K562 (cell line): Measurements from ENCODE around the gene BHLHE23.

Experiments
- CAMTA2 ChIP-seq: fragments of 250-450 bp; sonication (Bioruptor Pico); conservative IDR thresholded peaks from 2 replicates; pipeline ENCODE4 v1.5.1; 2022
- CTCF ChIP-seq, 3 experiments: IDR thresholded peaks in 2 of 3; conservative IDR thresholded peaks in 1 of 3; 2 replicates each; pipeline ENCODE4 v1.5.1; 2011 to 2012; ENCODE audit warnings: low read length in 3 of 3, mild to moderate bottlenecking in 3 of 3, control low read depth in 2 of 3, improper control_type of control experiment in 1 of 3, inconsistent platforms in 1 of 3, low read depth in 1 of 3, mixed read lengths in 1 of 3, moderate library complexity in 1 of 3; ENCODE audit not compliant: insufficient read depth in 2 of 3
- MEIS2 ChIP-seq: fragments of 450-650 bp; IDR thresholded peaks from 2 replicates; pipeline ENCODE4 v1.6.1; 2014; ENCODE audit warnings: mild to moderate bottlenecking; ENCODE audit not compliant: partially characterized antibody
- POLR2A ChIP-seq: fragments of 450-650 bp; conservative IDR thresholded peaks from 2 replicates; pipeline ENCODE4 v1.6.1; 2016
- XRCC3 ChIP-seq: fragments of 450-650 bp; IDR thresholded peaks from 2 replicates; pipeline ENCODE4 v1.6.1; 2017; ENCODE audit warnings: mild to moderate bottlenecking, moderate library complexity
- YY1 ChIP-seq, 3 experiments: IDR thresholded peaks; 2 replicates each; pipeline ENCODE4 v1.6.1; 2011; ENCODE audit warnings: low read length in 2 of 3, mild to moderate bottlenecking in 2 of 3, moderate library complexity in 2 of 3, borderline replicate concordance in 1 of 3, control low read depth in 1 of 3, low read depth in 1 of 3; ENCODE audit not compliant: insufficient read depth in 3 of 3, insufficient replicate concordance in 2 of 3, control insufficient read depth in 1 of 3, insufficient read length in 1 of 3; ENCODE audit errors: extremely low read depth in 1 of 3
- ZNF140 ChIP-seq: fragments of 250-450 bp; sonication (Bioruptor Pico); IDR thresholded peaks from 2 replicates; pipeline ENCODE4 v1.8.0; 2021; ENCODE audit warnings: moderate library complexity, mild to moderate bottlenecking, inconsistent platforms
- ZNF780A ChIP-seq: fragments of 250-450 bp; sonication (Bioruptor Pico); IDR thresholded peaks from 2 replicates; pipeline ENCODE4 v1.5.0; 2021; ENCODE audit warnings: mild to moderate bottlenecking

GRCh38 chr20:62999580-62999979, 7.2 kb downstream of the BHLHE23 start:
- TF ChIP-seq MEIS2 (no peak), ZNF140 (no peak), POLR2A (no peak), YY1 (IDR thresholded peaks at IDR 0.05; ENCODE audit: borderline replicate concordance in 1 of 3, control insufficient read depth in 1 of 3, extremely low read depth in 1 of 3, insufficient read depth in 3 of 3, insufficient read length in 1 of 3, insufficient replicate concordance in 2 of 3, low read depth in 1 of 3, low read length in 2 of 3) (no peak), CTCF (IDR thresholded peaks at IDR 0.05 in 2 of 3, conservative IDR thresholded peaks at IDR 0.05 in 1 of 3; ENCODE audit: insufficient read depth in 2 of 3, low read depth in 1 of 3, low read length in 3 of 3) (no peak), CAMTA2 (CRISPR knock-in tag) (no peak), ZNF780A (CRISPR knock-in tag) (no peak), XRCC3 (no peak)
